Sigmoid colon (tissue), 4 donors: Measurements from ENCODE around the gene PDXDC1.
"Not testable (repeated sequence)": the region's sequence is repeated elsewhere in the genome, so short reads cannot be mapped to it uniquely, and the experiment has no call there.

Experiments
- CTCF ChIP-seq, 4 experiments: fragments of 450-650 bp in 3 of 4; fragments of 200-600 bp in 1 of 4; IDR thresholded peaks; one replicate each; pipeline ENCODE4 v1.5.1; 2016 to 2019; ENCODE audit warnings: antibody characterized with exemption in 4 of 4, mild to moderate bottlenecking in 3 of 4, moderate library complexity in 2 of 4
- EP300 ChIP-seq, 4 donors: sonication (generic); formaldehyde crosslinking; IDR thresholded peaks; one replicate each; pipeline ENCODE4 v1.6.1; 2017; ENCODE audit warnings: antibody characterized with exemption in 4 of 4

GRCh38 chr16:15071013-15071412, 96.2 kb downstream of the PDXDC1 start:
- TF ChIP-seq EP300, CTCF (IDR thresholded peaks at IDR 0.05): not testable (repeated sequence)
